Activated naive CD8-positive, alpha-beta T cell (primary cell): ENCODE measurements around the gene LRCH4.
"Not testable (repeated sequence)": the region's sequence is repeated elsewhere in the genome, so short reads cannot be mapped to it uniquely, and the experiment has no call there.

Experiments used
- H3K27ac Mint-ChIP-seq: one replicate; pipeline ENCODE4 v1.8.0; 2021; ENCODE audit warnings: mixed read lengths
- H3K27me3 Mint-ChIP-seq: one replicate; pipeline ENCODE4 v1.8.0; 2021; ENCODE audit warnings: mixed read lengths
- H3K36me3 Mint-ChIP-seq: one replicate; pipeline ENCODE4 v1.8.0; 2021; ENCODE audit warnings: mixed read lengths
- H3K4me1 Mint-ChIP-seq: one replicate; pipeline ENCODE4 v1.8.0; 2021; ENCODE audit warnings: low read depth, mixed read lengths
- H3K4me3 Mint-ChIP-seq: one replicate; pipeline ENCODE4 v1.8.0; 2021; ENCODE audit warnings: mild to moderate bottlenecking, mixed read lengths
- H3K9me3 Mint-ChIP-seq: one replicate; pipeline ENCODE4 v1.8.0; 2021; ENCODE audit warnings: low read depth, mixed read lengths

The LRCH4 gene

GRCh38 chr7:100555701-100556100 lies 30.2 kb downstream of the LRCH4 start:
- peaks cover 4% of the 10 kb centered on the region for H3K4me1 Mint-ChIP-seq
- H3K36me3 Mint-ChIP-seq = peaks cover 7% of the 10 kb centered on the region
- peak overlapping the region; percentile 55 for H3K27ac Mint-ChIP-seq

GRCh38 chr7:100553032-100553431 lies 32.9 kb downstream of the LRCH4 start:
- Mint-ChIP-seq H3K4me1 (peaks cover 22% of the 10 kb centered on the region), H3K27me3 (no peaks in the 10 kb centered on the region), H3K9me3 (no peaks in the 10 kb centered on the region), H3K4me3 (no peak overlapping the region), H3K27ac (no peak overlapping the region), H3K36me3 (peaks cover 12% of the 10 kb centered on the region)

More at GRCh38 chr7:100555701-100556100, 30.2 kb downstream of the LRCH4 start:
- Mint-ChIP-seq H3K4me3 (no peak overlapping the region), H3K27me3 (no peaks in the 10 kb centered on the region), H3K9me3 (no peaks in the 10 kb centered on the region)

DNA sequence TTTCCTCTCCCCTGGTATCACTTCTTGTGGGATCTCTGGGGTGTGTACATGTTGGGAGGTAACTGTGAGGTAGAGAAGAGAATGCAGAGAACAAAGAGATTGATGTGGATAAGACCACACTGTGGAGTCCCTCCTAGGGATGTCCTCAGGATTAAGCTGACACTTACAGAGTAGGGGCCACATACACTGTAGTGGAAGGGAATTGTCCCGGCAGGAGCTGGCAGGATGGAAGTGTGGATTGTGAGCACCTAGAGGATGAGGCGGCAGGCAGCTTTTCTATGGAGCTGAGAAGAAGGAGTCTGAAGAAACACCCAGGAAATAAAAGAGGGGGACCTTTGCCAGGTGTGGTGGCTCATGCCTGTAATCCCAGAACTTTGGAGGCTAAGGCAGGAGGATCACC lies 33.4 kb downstream of the LRCH4 start:
- Mint-ChIP-seq H3K27ac (no peak overlapping the region), H3K4me3 (no peak overlapping the region), H3K27me3 (no peaks in the 10 kb centered on the region), H3K9me3 (no peaks in the 10 kb centered on the region), H3K4me1 (peaks cover 27% of the 10 kb centered on the region), H3K36me3 (peaks cover 12% of the 10 kb centered on the region)

DNA sequence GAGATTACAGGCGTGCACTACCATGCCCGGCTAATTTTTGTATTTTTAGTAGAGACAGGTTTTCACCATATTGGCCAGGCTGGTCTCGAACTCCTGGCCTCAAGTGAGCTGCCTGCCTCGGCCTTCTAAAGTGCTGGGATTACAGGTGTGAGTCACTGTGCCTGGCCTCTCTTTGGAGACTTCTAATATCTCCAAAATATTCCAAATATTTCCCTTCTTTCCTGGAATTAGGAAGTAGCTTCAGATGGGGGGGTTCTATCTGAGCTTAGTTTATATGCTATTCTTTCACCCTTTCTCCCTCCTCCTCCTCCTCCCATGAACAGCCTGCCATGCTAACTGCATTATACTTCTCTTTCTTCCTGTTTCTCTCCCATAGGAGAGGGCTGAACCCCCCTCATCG lies 37.5 kb downstream of the LRCH4 start:
- not testable (repeated sequence) for H3K27me3 Mint-ChIP-seq, H3K9me3 Mint-ChIP-seq, H3K36me3 Mint-ChIP-seq
- peak overlapping the region; percentile 99 for H3K27ac Mint-ChIP-seq
- peaks cover 68% of the 10 kb centered on the region for H3K4me1 Mint-ChIP-seq
- peak overlapping the region; percentile 30 for H3K4me3 Mint-ChIP-seq

DNA sequence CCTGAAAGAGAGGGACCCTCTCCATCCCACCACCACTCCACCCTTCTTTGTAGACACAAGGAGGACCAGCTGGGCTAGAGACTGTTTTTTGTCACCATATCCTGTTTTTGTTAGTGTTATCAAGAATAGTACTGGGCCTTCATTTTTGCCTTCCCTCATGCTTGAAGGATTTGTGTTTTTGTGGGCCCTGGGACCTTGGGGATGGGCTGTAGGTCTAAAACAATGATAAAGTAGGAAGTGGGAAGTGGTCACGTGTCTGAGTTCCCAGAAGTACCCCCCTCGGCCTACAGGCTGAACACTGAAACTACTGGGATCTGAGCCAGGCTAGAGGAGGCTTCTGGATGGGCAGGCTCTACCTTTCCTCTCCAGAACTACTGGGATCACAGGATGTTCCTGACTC lies 38.1 kb downstream of the LRCH4 start:
- peak overlapping the region; percentile 99 for H3K27ac Mint-ChIP-seq
- H3K9me3 Mint-ChIP-seq = no peaks in the 10 kb centered on the region
- H3K27me3 Mint-ChIP-seq = no peaks in the 10 kb centered on the region
- peak overlapping the region; percentile 85 for H3K4me3 Mint-ChIP-seq
- H3K4me1 Mint-ChIP-seq = peaks cover 73% of the 10 kb centered on the region
- peaks cover 8% of the 10 kb centered on the region for H3K36me3 Mint-ChIP-seq

DNA sequence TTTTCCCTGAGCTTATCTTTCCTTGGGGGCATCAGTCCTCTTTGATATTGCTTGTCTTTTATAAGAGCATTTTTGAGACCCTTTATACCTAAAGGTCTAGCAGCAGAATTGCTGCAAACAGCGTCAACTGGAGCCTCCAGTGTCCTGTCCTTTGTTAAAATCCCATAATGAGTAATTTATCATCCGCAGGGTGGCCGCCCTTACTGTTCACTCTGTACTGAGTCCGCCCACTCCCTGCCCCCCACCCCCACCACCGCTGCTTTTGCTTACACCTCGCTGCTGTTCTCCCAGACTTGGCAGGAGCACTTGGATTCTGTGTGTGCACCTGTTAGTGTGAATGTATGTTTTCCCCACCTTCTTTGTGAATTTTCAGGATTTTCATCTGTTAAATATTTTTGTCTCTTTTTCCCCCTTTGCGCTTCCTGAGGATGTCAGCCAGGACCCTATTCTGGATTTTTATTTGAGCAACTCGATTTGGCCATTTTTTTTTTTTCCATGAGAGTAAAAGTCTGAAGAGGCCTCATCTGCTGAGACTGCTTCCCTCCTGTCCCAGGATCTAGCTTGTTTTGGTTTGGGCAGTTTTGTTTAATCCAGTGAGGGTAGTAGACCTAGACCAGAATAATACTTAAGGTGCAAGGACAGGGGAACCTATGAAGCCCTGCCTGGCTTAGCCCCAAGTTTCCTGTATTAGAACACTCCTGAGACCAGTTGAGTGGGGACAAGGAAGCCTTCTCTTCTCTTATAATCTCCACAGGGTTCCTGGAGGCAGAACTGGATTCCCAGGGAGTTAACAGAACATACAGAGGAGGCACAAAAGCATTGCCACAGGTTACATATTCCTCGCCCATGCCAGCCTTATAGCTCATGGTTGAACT lies 38.8 kb downstream of the LRCH4 start:
- H3K9me3 Mint-ChIP-seq = no peaks in the 10 kb centered on the region
- H3K36me3 Mint-ChIP-seq = peaks cover 5% of the 10 kb centered on the region
- H3K27ac Mint-ChIP-seq = peak overlapping the region; percentile 99
- peaks cover 79% of the 10 kb centered on the region for H3K4me1 Mint-ChIP-seq
- no peaks in the 10 kb centered on the region for H3K27me3 Mint-ChIP-seq
- H3K4me3 Mint-ChIP-seq = peak overlapping the region; percentile 85

DNA sequence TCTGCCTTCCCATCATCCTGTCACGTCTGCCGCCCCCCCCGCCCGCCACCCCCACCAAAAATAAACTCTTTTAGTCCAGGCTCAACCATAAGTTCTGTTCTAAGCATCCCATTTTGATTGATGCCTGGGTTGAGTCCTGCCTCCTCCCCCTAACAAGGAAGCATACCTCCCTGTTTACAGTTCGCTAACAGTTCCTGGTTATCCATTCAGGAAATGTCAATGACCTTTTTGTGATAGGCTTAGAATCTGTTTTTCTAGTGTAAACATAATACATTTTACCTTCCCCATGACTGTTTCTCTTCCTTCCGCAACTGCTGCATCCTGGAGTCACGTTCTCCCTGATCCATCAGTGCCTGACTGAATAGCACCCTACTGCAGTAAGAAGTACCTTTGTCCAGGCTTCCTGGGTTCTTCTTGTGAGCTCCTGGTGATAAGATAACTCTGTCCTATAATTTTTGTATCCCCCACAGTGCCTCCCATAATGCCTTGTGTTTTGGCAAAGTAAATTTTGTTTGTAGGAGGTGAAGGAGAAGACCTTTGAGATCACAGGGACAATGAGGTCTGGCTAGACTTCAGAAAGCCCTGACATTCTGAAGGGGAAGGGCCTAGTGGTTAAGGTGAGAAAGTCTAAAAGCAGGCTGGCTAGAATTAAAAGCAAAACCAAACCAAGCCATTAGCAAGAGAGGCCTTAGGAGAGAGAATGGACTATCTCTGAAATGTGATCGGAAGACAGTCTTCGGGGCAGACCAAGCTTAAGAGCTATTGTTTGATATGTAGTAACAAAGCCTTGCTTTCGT lies 39.6 kb downstream of the LRCH4 start:
- peaks cover 5% of the 10 kb centered on the region for H3K36me3 Mint-ChIP-seq

GRCh38 chr7:100545360-100546128 lies 40.4 kb downstream of the LRCH4 start:
- no peaks in the 10 kb centered on the region for H3K9me3 Mint-ChIP-seq
- peak overlapping the region; percentile 85 for H3K4me3 Mint-ChIP-seq
- peak overlapping the region; percentile 99 for H3K27ac Mint-ChIP-seq
- H3K27me3 Mint-ChIP-seq = no peaks in the 10 kb centered on the region
- H3K36me3 Mint-ChIP-seq = peaks cover 4% of the 10 kb centered on the region
- peaks cover 90% of the 10 kb centered on the region for H3K4me1 Mint-ChIP-seq

More for the DNA sequence above, 39.6 kb downstream of the LRCH4 start:
- peaks cover 87% of the 10 kb centered on the region for H3K4me1 Mint-ChIP-seq
- peak overlapping the region; percentile 99 for H3K27ac Mint-ChIP-seq
- peak overlapping the region; percentile 85 for H3K4me3 Mint-ChIP-seq
- no peaks in the 10 kb centered on the region for H3K9me3 Mint-ChIP-seq
- no peaks in the 10 kb centered on the region for H3K27me3 Mint-ChIP-seq

- Mint-ChIP-seq H3K27me3 (no peaks in the 10 kb centered on the region), H3K4me1 (peaks cover 92% of the 10 kb centered on the region), H3K9me3 (no peaks in the 10 kb centered on the region), H3K36me3 (no peaks in the 10 kb centered on the region), H3K4me3 (peak overlapping the region; percentile 85), H3K27ac (peak overlapping the region; percentile 99)
Observed at GRCh38 chr7:100544967-100545359, 41.0 kb downstream of the LRCH4 start.

DNA sequence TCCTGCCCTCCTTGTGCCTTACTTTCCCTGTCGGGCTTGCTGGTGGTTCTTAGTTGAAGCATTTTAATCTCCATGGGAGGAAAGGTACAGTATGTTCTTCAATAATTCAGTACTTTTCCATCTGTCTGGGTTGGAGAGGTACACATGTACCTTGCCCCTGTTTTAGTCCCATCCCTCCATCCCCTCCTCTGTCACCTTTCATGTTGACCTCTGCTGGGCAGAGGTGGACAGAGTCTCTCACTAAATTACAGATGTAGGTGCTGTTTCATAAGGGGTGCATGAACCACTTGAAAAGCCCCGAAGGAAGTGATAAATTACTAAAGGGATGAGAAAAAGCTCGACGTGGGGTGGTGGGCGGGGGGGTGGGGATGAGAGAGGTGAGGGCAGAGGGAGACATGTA lies 41.5 kb downstream of the LRCH4 start:
- H3K4me1 Mint-ChIP-seq = peaks cover 91% of the 10 kb centered on the region

DNA sequence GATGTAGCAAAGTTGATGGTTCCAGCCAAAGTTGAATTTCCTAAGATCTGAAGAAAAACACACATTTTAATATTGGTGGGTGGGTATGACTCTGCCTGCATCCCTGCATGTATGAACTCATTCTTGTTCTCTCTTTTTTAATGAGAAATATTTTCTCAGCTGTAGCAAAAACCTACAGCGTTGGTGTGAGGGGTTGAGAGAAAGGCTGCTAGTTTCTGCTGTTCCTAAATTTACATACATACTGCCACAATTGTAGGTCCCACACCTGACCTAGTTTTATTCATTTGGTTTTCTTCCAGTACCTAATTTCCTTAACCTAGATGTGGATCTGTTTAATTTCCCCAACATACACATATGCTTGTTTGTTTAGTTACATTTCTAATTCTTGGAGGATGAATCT lies 42.3 kb downstream of the LRCH4 start:
- no peaks in the 10 kb centered on the region for H3K9me3 Mint-ChIP-seq
- H3K4me3 Mint-ChIP-seq = peak overlapping the region; percentile 85
- H3K4me1 Mint-ChIP-seq = peaks cover 88% of the 10 kb centered on the region
- H3K27me3 Mint-ChIP-seq = no peaks in the 10 kb centered on the region
- peak overlapping the region; percentile 99 for H3K27ac Mint-ChIP-seq
- no peaks in the 10 kb centered on the region for H3K36me3 Mint-ChIP-seq

More for the DNA sequence above, 41.5 kb downstream of the LRCH4 start:
- Mint-ChIP-seq H3K27me3 (no peaks in the 10 kb centered on the region), H3K36me3 (no peaks in the 10 kb centered on the region), H3K9me3 (no peaks in the 10 kb centered on the region), H3K4me3 (peak overlapping the region; percentile 85), H3K27ac (peak overlapping the region; percentile 99)

DNA sequence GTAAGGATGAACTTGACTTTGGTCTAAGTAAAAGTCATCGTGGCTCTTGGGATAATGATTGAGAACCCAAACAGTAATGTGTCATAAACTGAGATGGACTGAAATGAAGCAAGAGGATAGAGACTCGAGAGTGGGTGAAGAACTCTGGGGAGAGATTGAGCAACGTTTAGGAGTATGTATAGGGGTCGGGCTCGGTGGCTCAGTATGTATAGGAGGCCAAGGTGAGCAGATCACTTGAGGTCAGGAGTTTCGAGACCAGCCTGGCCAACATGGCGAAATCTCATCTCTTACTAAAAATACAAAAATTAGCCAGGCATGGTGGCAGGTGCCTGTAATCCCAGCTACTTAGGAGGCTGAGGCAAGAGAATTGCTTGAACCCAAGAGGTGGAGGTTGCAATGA lies 44.6 kb downstream of the LRCH4 start:
- Mint-ChIP-seq H3K4me1 (peaks cover 73% of the 10 kb centered on the region), H3K27ac (peak overlapping the region; percentile 59), H3K4me3 (peak overlapping the region; percentile 71)
- not testable (repeated sequence) for H3K9me3 Mint-ChIP-seq, H3K36me3 Mint-ChIP-seq, H3K27me3 Mint-ChIP-seq

DNA sequence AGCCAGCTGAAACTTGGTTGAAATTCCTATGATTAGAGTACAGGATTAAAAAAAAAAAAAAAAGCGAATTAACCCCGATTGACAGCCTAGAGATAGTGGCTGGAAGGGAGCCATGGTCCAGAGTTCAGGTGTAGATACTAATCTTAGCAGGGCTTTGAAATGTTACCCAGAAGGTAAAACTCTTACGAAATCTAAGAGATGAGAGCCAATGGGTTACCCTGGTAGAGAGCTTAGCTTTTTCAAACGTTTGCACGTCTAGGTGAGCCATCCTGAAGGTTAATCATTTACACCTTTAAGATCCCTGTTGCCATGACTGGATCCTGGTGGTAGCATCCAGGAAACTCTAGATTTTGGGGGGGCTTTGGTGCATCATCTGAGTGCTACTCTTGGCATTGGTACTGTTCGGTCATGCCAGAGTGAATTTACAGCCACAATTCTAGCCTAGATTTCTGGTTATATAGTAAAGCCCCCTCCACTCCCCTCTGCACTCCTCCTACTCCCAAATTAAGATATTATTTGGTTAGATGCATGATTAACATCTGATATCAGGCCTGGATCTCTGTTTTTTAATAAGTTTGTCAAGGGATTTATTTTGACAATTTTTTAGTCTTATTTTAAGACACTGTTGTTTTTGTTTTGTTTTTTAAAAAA lies 45.7 kb downstream of the LRCH4 start:
- Mint-ChIP-seq H3K9me3 (no peaks in the 10 kb centered on the region), H3K27ac (peak overlapping the region; percentile 77), H3K27me3 (no peaks in the 10 kb centered on the region), H3K36me3 (no peaks in the 10 kb centered on the region), H3K4me1 (peaks cover 62% of the 10 kb centered on the region), H3K4me3 (peak overlapping the region; percentile 94)

DNA sequence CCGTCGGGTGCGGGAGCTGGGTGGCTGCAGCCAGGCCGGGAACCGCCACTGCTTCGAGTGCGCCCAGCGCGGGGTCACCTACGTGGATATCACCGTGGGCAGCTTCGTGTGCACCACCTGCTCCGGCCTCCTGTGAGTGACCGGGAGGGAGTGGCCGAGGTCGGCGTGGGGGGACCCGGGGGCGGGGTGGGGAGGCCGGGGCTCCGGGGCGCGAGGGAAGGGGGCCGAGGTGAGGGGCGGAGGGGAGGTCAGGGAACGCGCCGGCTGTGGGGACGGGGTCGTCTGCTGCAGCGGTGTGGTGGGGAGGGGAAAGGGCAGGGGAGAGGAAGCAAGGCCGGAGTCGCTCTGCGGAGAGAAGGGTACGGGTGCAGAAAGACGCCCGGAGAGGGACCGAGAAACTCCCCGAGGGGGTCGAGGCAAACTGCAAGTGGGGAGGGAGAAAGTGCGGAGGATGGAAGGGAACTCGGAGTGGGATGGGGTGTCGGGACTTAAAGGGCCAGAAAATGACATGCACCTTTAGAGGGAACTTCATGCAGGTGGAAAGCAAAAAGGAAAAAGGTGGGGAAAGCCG lies 46.4 kb downstream of the LRCH4 start:
- Mint-ChIP-seq H3K9me3 (no peaks in the 10 kb centered on the region), H3K4me1 (peaks cover 55% of the 10 kb centered on the region), H3K27me3 (no peaks in the 10 kb centered on the region), H3K4me3 (peak overlapping the region; percentile 99), H3K36me3 (no peaks in the 10 kb centered on the region), H3K27ac (peak overlapping the region; percentile 93)
